GM21825 (cell line): ENCODE data around the gene GNG11.

Source experiments
- ATAC-seq: cut with Tn5 transposase; IDR thresholded peaks from one replicate; pipeline ENCODE4 v1.9.1; 2021; ENCODE audit warnings: mild to moderate bottlenecking, moderate library complexity; ENCODE audit not compliant: unreplicated experiment

Gene GNG11

GRCh38 chr7:93921607-93922566 is at the start of gene GNG11:
GNG11 (plus strand) TSS chr7:93921735; CDS start chr7:93922138, 403 bp downstream.
- peak; percentile 89 for ATAC-seq

- no peak for ATAC-seq
Observed at GRCh38 chr7:93873998-93874574, 47.4 kb upstream of the GNG11 start.

- no peak for ATAC-seq
Observed at GRCh38 chr7:93877742-93878141, 43.8 kb upstream of the GNG11 start.

GRCh38 chr7:93879356-93879755 is 42.2 kb upstream of the GNG11 start:
- no peak for ATAC-seq

- no peak for ATAC-seq
Observed at GRCh38 chr7:93882468-93882867, 39.1 kb upstream of the GNG11 start.

- no peak for ATAC-seq
Observed at GRCh38 chr7:93883078-93883916, 38.2 kb upstream of the GNG11 start.

GRCh38 chr7:93883917-93884345 is 37.6 kb upstream of the GNG11 start:
- ATAC-seq = no peak

- no peak for ATAC-seq
Observed at GRCh38 chr7:93884541-93884940, 37.0 kb upstream of the GNG11 start.

GRCh38 chr7:93889261-93889660 is 32.3 kb upstream of the GNG11 start:
- no peak for ATAC-seq

- peak; percentile 59 for ATAC-seq
Observed at GRCh38 chr7:93890041-93890463, 31.5 kb upstream of the GNG11 start.

GRCh38 chr7:93890464-93891068 is 31.0 kb upstream of the GNG11 start, which contains the start of gene TFPI2:
TFPI2 (minus strand) TSS chr7:93890753; CDS start chr7:93890678, 75 bp downstream.
- peak; percentile 55 for ATAC-seq

GRCh38 chr7:93894426-93894825 is 27.1 kb upstream of the GNG11 start:
- ATAC-seq = no peak

GRCh38 chr7:93894966-93895640 is 26.4 kb upstream of the GNG11 start:
- no peak for ATAC-seq

- no peak for ATAC-seq
Observed at GRCh38 chr7:93895859-93896600, 25.5 kb upstream of the GNG11 start.

- no peak for ATAC-seq
Observed at GRCh38 chr7:93897680-93898079, 23.9 kb upstream of the GNG11 start.

GRCh38 chr7:93902777-93903423 is 18.6 kb upstream of the GNG11 start:
- ATAC-seq = no peak

- ATAC-seq = no peak
Observed at GRCh38 chr7:93906267-93906666, 15.3 kb upstream of the GNG11 start, which contains the start of gene GNGT1. GNGT1 (plus strand) TSS chr7:93906567; CDS start chr7:93906747, 180 bp downstream.

GRCh38 chr7:93910076-93910994 is 11.2 kb upstream of the GNG11 start:
- no peak for ATAC-seq
